ENCODE data around the gene PRAMEF12. TPM values are rescaled to one million over a fixed set of nuclear protein-coding genes. Genes with fewer than 3 reads are reported as not detected.

Gene PRAMEF12
- total RNA-seq, 1 experiment from 2014 or later: not detected

- ChIA-PET POLR2A (ENCODE audit: low non-redundant PET) (no interaction called here), CTCF (no interaction called here)
- Histone ChIP-seq H3K4me3 (ENCODE audit: low read depth, low read length, poor library complexity, severe bottlenecking) (no peak overlapping the region), H3K27me3 (replicated peaks; ENCODE audit: insufficient read depth, low read depth, low read length, poor library complexity) (no peaks in the 10 kb centered on the region), H3K9me3 (ENCODE audit: low read depth, low read length, poor library complexity, severe bottlenecking) (no peaks in the 10 kb centered on the region), H3K27ac (ENCODE audit: low read depth, low read length, poor library complexity, severe bottlenecking) (no peak overlapping the region), H3K4me1 (ENCODE audit: insufficient read depth, low read length, poor library complexity, severe bottlenecking) (no peaks in the 10 kb centered on the region), H3K36me3 (ENCODE audit: insufficient read depth, low read length, poor library complexity, severe bottlenecking) (no peaks in the 10 kb centered on the region)
- TF ChIP-seq EZH2 (IDR thresholded peaks at IDR 0.05; ENCODE audit: borderline replicate concordance, low read depth, low read length, poor library complexity, severe bottlenecking): no peak
- TF ChIP-seq, protein P1, sequence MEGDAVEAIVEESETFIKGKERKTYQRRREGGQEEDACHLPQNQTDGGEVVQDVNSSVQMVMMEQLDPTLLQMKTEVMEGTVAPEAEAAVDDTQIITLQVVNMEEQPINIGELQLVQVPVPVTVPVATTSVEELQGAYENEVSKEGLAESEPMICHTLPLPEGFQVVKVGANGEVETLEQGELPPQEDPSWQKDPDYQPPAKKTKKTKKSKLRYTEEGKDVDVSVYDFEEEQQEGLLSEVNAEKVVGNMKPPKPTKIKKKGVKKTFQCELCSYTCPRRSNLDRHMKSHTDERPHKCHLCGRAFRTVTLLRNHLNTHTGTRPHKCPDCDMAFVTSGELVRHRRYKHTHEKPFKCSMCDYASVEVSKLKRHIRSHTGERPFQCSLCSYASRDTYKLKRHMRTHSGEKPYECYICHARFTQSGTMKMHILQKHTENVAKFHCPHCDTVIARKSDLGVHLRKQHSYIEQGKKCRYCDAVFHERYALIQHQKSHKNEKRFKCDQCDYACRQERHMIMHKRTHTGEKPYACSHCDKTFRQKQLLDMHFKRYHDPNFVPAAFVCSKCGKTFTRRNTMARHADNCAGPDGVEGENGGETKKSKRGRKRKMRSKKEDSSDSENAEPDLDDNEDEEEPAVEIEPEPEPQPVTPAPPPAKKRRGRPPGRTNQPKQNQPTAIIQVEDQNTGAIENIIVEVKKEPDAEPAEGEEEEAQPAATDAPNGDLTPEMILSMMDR (conservative IDR thresholded peaks at IDR 0.05; ENCODE audit: low read depth, low read length): no peak
- DNase-seq (ENCODE audit: low spot score): no peak
- intact Hi-C loops (cut with micrococcal nuclease; ENCODE audit: unreplicated experiment): no loop called here
- BruUV-seq (replicated peaks): no TSS peak
Measured at GRCh38 chr1:12798911-12799310, 25.4 kb downstream of the PRAMEF12 start.

DNA sequence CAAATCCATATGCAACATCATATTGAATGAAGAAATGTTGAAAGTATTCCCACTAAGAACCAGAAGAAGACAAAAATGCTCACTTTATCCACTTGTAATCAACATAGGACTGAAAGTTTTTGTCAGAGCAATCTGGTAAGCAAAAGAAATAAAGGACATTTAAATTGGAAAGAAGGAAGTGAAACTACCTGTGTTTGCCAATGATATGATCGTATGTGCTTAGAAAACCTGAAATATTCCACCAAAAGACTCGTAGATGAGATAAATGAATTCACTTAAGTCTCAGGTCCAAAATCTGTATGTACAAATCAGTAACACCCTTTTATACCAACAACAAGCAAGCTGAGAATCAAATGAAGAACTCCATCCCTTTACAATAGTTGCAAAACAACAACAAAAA is 26.2 kb downstream of the PRAMEF12 start:
- CTCF ChIA-PET: no interaction called here
- H3K4me1 ChIP-seq (ENCODE audit: insufficient read depth, low read length, poor library complexity, severe bottlenecking): no peaks in the 10 kb centered on the region
- H3K27me3 ChIP-seq (replicated peaks; ENCODE audit: insufficient read depth, low read depth, low read length, poor library complexity): no peaks in the 10 kb centered on the region
- TF ChIP-seq EZH2 (IDR thresholded peaks at IDR 0.05; ENCODE audit: borderline replicate concordance, low read depth, low read length, poor library complexity, severe bottlenecking): no peak
- TF ChIP-seq, protein P1 (conservative IDR thresholded peaks at IDR 0.05; ENCODE audit: low read depth, low read length): no peak
- no peaks in the 10 kb centered on the region for H3K9me3 ChIP-seq (ENCODE audit: low read depth, low read length, poor library complexity, severe bottlenecking)
- POLR2A ChIA-PET (ENCODE audit: low non-redundant PET): no interaction called here
- no peaks in the 10 kb centered on the region for H3K36me3 ChIP-seq (ENCODE audit: insufficient read depth, low read length, poor library complexity, severe bottlenecking)
- no TSS peak for BruUV-seq (replicated peaks)
- intact Hi-C loops (cut with micrococcal nuclease; ENCODE audit: unreplicated experiment): no loop called here
- no peak for DNase-seq (ENCODE audit: low spot score)
- no peak overlapping the region for H3K27ac ChIP-seq (ENCODE audit: low read depth, low read length, poor library complexity, severe bottlenecking)
- H3K4me3 ChIP-seq (ENCODE audit: low read depth, low read length, poor library complexity, severe bottlenecking): no peak overlapping the region

GRCh38 chr1:12809933-12810332 is 36.4 kb downstream of the PRAMEF12 start:
- Histone ChIP-seq H3K9me3 (ENCODE audit: low read depth, low read length, poor library complexity, severe bottlenecking) (no peaks in the 10 kb centered on the region), H3K27me3 (replicated peaks; ENCODE audit: insufficient read depth, low read depth, low read length, poor library complexity) (no peaks in the 10 kb centered on the region)
- CTCF ChIA-PET: no interaction called here

More at GRCh38 chr1:12809933-12810332, 36.4 kb downstream of the PRAMEF12 start:
- POLR2A ChIA-PET (ENCODE audit: low non-redundant PET): no interaction called here
- Histone ChIP-seq H3K4me3 (ENCODE audit: low read depth, low read length, poor library complexity, severe bottlenecking) (no peak overlapping the region), H3K27ac (ENCODE audit: low read depth, low read length, poor library complexity, severe bottlenecking) (no peak overlapping the region), H3K36me3 (ENCODE audit: insufficient read depth, low read length, poor library complexity, severe bottlenecking) (no peaks in the 10 kb centered on the region), H3K4me1 (ENCODE audit: insufficient read depth, low read length, poor library complexity, severe bottlenecking) (no peaks in the 10 kb centered on the region)
- DNase-seq (ENCODE audit: low spot score): no peak
- TF ChIP-seq, protein P1 (conservative IDR thresholded peaks at IDR 0.05; ENCODE audit: low read depth, low read length): no peak
- TF ChIP-seq EZH2 (IDR thresholded peaks at IDR 0.05; ENCODE audit: borderline replicate concordance, low read depth, low read length, poor library complexity, severe bottlenecking): no peak
- BruUV-seq (replicated peaks): no TSS peak
- intact Hi-C loops (cut with micrococcal nuclease; ENCODE audit: unreplicated experiment): no loop called here

Measured in A673 (cell line).